GM18861 (cell line): Measurements from ENCODE around the gene KRTAP10-5.

Source experiments
- ATAC-seq: cut with Tn5 transposase; IDR thresholded peaks from one replicate; pipeline ENCODE4 v1.9.1; 2021; ENCODE audit not compliant: unreplicated experiment

KRTAP10-5 gene

DNA sequence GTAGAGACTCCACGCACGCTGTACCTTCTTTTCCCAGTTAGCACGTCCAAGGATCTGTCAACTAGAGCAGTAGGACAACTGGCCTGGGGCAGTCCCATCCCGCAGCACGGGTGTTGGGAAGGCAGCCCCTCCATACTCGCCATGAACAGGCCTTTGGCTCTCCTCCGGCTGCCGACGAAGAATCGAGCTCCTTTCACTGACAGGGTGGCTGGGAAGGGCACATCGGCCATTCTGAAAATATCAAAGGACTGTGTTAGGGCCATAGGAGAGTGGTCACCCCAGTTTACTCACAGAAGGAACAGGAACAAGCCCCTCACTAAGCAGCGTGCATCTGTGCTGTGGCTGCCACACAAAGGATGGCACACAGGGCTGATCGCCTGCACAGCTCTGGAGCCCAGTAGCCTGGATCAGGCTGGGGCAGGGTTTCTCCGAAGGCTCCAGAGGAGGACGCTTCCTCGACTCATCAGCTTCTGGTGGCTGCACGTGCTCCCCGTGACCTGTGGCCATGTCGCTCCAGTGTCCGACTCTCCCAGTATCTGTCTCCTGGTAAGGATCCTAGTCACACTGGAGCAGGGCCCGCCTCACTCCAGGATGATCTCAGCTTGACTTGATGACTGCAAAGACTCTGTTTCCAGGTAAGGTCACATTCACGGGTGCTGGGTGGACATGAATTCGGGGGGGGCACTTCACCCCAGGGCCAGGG, 49.4 kb downstream of the KRTAP10-5 start:
- no peak for ATAC-seq

DNA sequence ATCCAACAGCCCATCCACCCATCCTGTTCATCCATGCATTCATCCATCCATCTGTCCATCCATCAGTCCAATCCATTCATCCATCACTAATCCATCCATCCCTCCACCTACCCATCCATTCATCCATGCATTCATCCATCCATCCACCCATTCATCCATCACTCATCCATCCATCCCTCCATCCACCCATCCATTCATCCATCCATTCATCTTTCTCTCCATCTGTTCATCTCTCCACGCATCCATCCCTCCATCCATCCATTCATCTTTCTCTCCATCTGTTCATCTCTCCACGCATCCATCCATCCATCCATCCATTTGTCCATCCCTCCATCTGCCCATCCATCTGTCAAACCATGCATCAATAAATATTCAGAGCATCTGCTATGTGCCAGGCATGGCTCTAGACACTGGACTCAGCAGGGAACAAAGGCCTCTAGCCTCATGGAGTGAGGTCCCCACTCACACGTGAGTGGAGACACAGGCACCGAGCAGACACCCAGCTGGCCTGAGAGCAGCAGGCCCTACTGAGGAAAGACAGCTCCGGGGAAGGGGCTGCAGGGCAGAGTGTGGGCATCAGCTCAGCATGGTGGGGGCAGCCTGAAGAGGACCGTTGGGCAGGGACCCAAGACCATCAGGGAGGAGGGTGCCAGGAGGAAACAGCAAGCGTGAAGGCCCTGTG, 50.0 kb downstream of the KRTAP10-5 start:
- no peak for ATAC-seq

DNA sequence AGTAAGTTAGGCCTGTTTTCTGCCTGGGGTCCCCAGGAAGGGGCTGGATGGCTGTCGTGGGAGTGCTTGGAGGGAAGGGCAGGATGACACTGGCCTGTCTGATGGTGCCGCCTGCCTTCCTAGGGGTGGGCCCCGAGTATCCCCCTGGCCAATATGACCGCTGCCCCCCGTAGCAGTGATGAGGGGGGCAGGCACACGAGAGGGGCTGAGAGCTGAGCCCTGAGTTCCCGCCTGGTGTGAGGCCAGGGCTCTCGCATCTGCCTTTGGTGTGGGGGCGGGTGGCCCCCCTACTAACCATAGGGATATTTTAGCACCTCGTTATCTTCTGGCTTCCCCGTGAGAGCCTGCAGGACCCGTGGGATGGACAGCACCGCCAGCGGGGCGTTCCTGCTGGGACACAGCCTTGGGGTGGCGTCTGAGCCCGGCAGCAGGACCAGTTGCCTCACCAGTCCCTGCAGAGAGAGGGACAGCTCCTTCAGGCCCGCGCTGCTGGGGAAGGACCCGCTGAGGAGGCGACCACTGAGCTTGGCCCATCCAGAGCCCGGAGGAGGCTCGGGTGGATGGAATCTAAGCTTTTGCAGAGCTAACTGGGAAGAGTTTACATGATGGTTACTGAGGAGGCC, 50.8 kb downstream of the KRTAP10-5 start:
- no peak for ATAC-seq
